HepG2 (cell line): ENCODE data around the gene PIAS3. TPM values are rescaled to one million over a fixed set of nuclear protein-coding genes. Genes with fewer than 3 reads are reported as not detected.

Source experiments
- CHD2 ChIP-seq: IDR thresholded peaks from 2 replicates; pipeline ENCODE4 v1.6.1; 2011; ENCODE audit warnings: low read depth, low read length, improper control_type of control experiment
- DMAP1 ChIP-seq: IDR thresholded peaks from 2 replicates; pipeline ENCODE4 v1.6.1; 2016
- EZH2 ChIP-seq: conservative IDR thresholded peaks from 2 replicates; pipeline ENCODE4 v1.6.1; 2012; ENCODE audit warnings: mild to moderate bottlenecking, low read depth, low read length, moderate library complexity
- FOXK2 ChIP-seq: fragments of 450-650 bp; IDR thresholded peaks from 2 replicates; pipeline ENCODE4 v1.6.1; 2016
- HNF4G ChIP-seq, 2 experiments: sonication (generic) in 1 of 2; formaldehyde crosslinking in 1 of 2; IDR thresholded peaks; 2 replicates each; pipeline versions ENCODE4 v1.4.0 to v1.6.1; 2011 to 2020; ENCODE audit warnings: borderline replicate concordance in 2 of 2, low read depth in 2 of 2, mild to moderate bottlenecking in 2 of 2, low read length in 1 of 2, missing genetic modification reagents in 1 of 2, moderate library complexity in 1 of 2
- MXI1 ChIP-seq: IDR thresholded peaks from 3 replicates; pipeline ENCODE4 v1.6.1; 2012; ENCODE audit warnings: low read depth, low read length, inconsistent platforms, borderline replicate concordance
- NFE2 ChIP-seq: sonication (generic); formaldehyde crosslinking; IDR thresholded peaks from 2 replicates; pipeline ENCODE4 v1.4.0; 2020; ENCODE audit warnings: missing genetic modification reagents
- PHF8 ChIP-seq: sonication (generic); formaldehyde crosslinking; IDR thresholded peaks from 2 replicates; pipeline ENCODE4 v1.5.0; 2020; ENCODE audit warnings: missing genetic modification reagents
- POLR2G ChIP-seq: fragments of 200-400 bp; formaldehyde crosslinking; IDR thresholded peaks from 2 replicates; pipeline ENCODE4 v1.6.1; 2018; ENCODE audit warnings: mild to moderate bottlenecking, low read depth, low read length, moderate library complexity
- SATB2 ChIP-seq: sonication (generic); formaldehyde crosslinking; IDR thresholded peaks from 2 replicates; pipeline ENCODE4 v1.5.0; 2020; ENCODE audit warnings: missing genetic modification reagents
- SETDB1 ChIP-seq: sonication (generic); formaldehyde crosslinking; IDR thresholded peaks from 2 replicates; pipeline ENCODE4 v1.5.1; 2020; ENCODE audit warnings: missing genetic modification reagents, mild to moderate bottlenecking, borderline replicate concordance
- SP2 ChIP-seq: sonication (generic); formaldehyde crosslinking; IDR thresholded peaks from 2 replicates; pipeline ENCODE4 v1.5.1; 2020; ENCODE audit warnings: mild to moderate bottlenecking, missing genetic modification reagents
- TCF12 ChIP-seq, 2 experiments: fragments of 450-650 bp in 1 of 2; sonication (generic) in 1 of 2; formaldehyde crosslinking in 1 of 2; IDR thresholded peaks; 2 replicates each; pipeline versions ENCODE4 v1.6.1 to v1.8.0; 2017 to 2022; ENCODE audit warnings: antibody characterized with exemption in 1 of 2, mild to moderate bottlenecking in 1 of 2, missing genetic modification reagents in 1 of 2, moderate library complexity in 1 of 2
- ZBTB1 ChIP-seq: sonication (generic); formaldehyde crosslinking; IDR thresholded peaks from 2 replicates; pipeline ENCODE4 v1.4.0; 2020; ENCODE audit warnings: missing genetic modification reagents, borderline replicate concordance
- ZFP36L1 ChIP-seq: sonication (generic); formaldehyde crosslinking; IDR thresholded peaks from 2 replicates; pipeline ENCODE4 v1.8.0; 2022; ENCODE audit warnings: mild to moderate bottlenecking, missing genetic modification reagents, moderate library complexity
- ZMYM4 ChIP-seq: sonication (generic); formaldehyde crosslinking; IDR thresholded peaks from 2 replicates; pipeline ENCODE4 v1.8.1; 2023; ENCODE audit warnings: mild to moderate bottlenecking, missing genetic modification reagents
- ZNF24 ChIP-seq: fragments of 450-650 bp; IDR thresholded peaks from 2 replicates; pipeline ENCODE4 v1.6.1; 2017; ENCODE audit warnings: antibody characterized with exemption, mild to moderate bottlenecking
- ZNF350 ChIP-seq: sonication (generic); formaldehyde crosslinking; IDR thresholded peaks from 2 replicates; pipeline ENCODE4 v1.4.0; 2020; ENCODE audit warnings: mild to moderate bottlenecking, low read depth, missing genetic modification reagents, borderline replicate concordance
- ZNF552 ChIP-seq: sonication (generic); formaldehyde crosslinking; IDR thresholded peaks from 2 replicates; pipeline ENCODE4 v1.9.0; 2022; ENCODE audit warnings: missing genetic modification reagents, mild to moderate bottlenecking, borderline replicate concordance
- ZNF569 ChIP-seq: sonication (generic); formaldehyde crosslinking; IDR thresholded peaks from 2 replicates; pipeline ENCODE4 v1.5.0; 2020; ENCODE audit warnings: mild to moderate bottlenecking, missing genetic modification reagents, moderate library complexity, borderline replicate concordance
- polyA plus RNA-seq, 8 experiments: library from polyadenylated mRNA; depleted of rRNA in 3 of 8; stranded (reverse) in 7 of 8; unstranded in 1 of 8; fragments of >200 nt; fragmentation: Illumina TruSeq in 4 of 8; extraction: Trizol in 4 of 8; gene quantifications; 2 replicates each; pipeline versions ENCODE4 v1.2.1 to v1.2.3, GENCODE V29; 2011 to 2016; ENCODE audit warnings: low read depth in 4 of 8, missing spikeins in 1 of 8, mixed read lengths in 1 of 8; ENCODE audit not compliant: insufficient read depth in 1 of 8
- total RNA-seq, 5 experiments: library from RNA; depleted of rRNA; stranded (reverse); fragments of >200 nt; fragmentation: Illumina TruSeq; extraction: Trizol; gene quantifications; 2 replicates each; pipeline ENCODE4 v1.2.3, GENCODE V29; 2016; ENCODE audit warnings: low read depth in 1 of 5
- TF ChIP-seq, protein P1 (sequence below): sonication (generic); formaldehyde crosslinking; IDR thresholded peaks from 2 replicates; pipeline ENCODE4 v1.4.0; 2020; ENCODE audit warnings: mild to moderate bottlenecking, missing genetic modification reagents
- TF ChIP-seq, protein P2 (sequence below): sonication (generic); formaldehyde crosslinking; IDR thresholded peaks from 2 replicates; pipeline ENCODE4 v1.5.1; 2020; ENCODE audit warnings: mild to moderate bottlenecking, missing genetic modification reagents, borderline replicate concordance

Gene PIAS3
- total and polyA plus RNA-seq, 2 of the 13 experiments (the other 11 are each of a cell fraction or from before 2014, with no cell fraction given) = 3.7 to 8.0 TPM

DNA sequence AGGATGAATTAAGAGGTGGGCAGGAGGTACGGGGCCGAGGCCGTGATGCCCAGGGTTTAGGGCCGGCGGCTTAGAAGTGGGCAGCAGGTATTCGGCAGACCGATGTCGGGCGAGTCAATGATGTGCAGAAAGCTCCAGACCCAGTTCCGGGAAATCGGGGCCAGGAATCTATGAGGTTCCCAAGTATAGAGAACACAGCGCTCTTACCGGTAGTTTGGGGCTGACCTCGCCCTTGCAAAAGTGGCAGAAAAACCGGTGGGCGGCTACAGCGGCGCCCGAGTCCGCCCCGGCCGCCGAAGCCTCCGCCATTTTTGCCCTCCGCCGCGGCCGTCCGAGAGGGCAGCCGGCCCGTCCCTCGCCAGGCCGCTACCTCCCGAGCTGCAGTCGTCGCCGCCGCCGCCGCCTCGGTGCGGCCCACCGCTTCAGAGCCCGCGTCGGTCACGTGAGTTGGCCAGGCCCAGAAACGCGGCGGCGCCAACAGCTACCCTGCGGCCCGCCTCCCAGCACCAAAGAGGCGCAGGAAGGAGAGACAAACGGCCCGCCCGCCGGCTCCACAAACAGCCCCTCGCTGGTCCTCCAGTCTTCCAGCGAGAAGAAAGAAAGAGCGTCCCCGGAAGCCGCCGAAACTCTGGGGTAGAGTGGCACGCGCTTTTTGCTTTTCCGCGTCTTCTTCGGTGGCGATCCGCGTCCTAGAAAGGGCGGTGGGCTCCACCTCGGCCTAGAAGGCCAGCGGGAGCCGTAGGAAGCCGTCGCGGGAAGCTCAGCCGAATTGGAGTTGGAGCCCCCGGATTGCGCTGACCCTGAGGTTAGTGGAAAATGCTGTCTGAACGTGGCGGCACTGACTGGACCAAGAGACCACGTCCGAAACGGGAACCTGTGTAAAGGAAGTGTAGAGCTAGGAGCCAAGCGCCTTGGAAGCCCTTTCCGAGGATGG, 35.0 kb downstream of the PIAS3 start, which contains the start of the genes POLR3C and RNF115 (continued):
- TF ChIP-seq, protein P1, sequence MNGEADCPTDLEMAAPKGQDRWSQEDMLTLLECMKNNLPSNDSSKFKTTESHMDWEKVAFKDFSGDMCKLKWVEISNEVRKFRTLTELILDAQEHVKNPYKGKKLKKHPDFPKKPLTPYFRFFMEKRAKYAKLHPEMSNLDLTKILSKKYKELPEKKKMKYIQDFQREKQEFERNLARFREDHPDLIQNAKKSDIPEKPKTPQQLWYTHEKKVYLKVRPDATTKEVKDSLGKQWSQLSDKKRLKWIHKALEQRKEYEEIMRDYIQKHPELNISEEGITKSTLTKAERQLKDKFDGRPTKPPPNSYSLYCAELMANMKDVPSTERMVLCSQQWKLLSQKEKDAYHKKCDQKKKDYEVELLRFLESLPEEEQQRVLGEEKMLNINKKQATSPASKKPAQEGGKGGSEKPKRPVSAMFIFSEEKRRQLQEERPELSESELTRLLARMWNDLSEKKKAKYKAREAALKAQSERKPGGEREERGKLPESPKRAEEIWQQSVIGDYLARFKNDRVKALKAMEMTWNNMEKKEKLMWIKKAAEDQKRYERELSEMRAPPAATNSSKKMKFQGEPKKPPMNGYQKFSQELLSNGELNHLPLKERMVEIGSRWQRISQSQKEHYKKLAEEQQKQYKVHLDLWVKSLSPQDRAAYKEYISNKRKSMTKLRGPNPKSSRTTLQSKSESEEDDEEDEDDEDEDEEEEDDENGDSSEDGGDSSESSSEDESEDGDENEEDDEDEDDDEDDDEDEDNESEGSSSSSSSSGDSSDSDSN = peak; percentile 97
- TF ChIP-seq MXI1 = no peak; the same call in 2 of the 3 replicates
- no peak for TF ChIP-seq TCF12 (IDR thresholded peaks at IDR 0.05)
- 0 out of 2 replicates have a peak, but pooled peaks have one; percentile 29 for TF ChIP-seq TCF12 (CRISPR knock-in tag; IDR thresholded peaks at IDR 0.05)
- no peak for TF ChIP-seq ZNF552 (CRISPR knock-in tag)
- peak; percentile 97 for TF ChIP-seq DMAP1 (CRISPR knock-in tag)
- peak; percentile 52; the same call in 1 of the 2 replicates for TF ChIP-seq ZNF350 (CRISPR knock-in tag)
- peak; percentile 57; the same call in 1 of the 2 replicates for TF ChIP-seq SP2
- TF ChIP-seq ZFP36L1 (CRISPR knock-in tag) = no peak
- no peak for TF ChIP-seq ZBTB1 (CRISPR knock-in tag)
- no peak for TF ChIP-seq ZNF569 (CRISPR knock-in tag)
- TF ChIP-seq, protein P2, sequence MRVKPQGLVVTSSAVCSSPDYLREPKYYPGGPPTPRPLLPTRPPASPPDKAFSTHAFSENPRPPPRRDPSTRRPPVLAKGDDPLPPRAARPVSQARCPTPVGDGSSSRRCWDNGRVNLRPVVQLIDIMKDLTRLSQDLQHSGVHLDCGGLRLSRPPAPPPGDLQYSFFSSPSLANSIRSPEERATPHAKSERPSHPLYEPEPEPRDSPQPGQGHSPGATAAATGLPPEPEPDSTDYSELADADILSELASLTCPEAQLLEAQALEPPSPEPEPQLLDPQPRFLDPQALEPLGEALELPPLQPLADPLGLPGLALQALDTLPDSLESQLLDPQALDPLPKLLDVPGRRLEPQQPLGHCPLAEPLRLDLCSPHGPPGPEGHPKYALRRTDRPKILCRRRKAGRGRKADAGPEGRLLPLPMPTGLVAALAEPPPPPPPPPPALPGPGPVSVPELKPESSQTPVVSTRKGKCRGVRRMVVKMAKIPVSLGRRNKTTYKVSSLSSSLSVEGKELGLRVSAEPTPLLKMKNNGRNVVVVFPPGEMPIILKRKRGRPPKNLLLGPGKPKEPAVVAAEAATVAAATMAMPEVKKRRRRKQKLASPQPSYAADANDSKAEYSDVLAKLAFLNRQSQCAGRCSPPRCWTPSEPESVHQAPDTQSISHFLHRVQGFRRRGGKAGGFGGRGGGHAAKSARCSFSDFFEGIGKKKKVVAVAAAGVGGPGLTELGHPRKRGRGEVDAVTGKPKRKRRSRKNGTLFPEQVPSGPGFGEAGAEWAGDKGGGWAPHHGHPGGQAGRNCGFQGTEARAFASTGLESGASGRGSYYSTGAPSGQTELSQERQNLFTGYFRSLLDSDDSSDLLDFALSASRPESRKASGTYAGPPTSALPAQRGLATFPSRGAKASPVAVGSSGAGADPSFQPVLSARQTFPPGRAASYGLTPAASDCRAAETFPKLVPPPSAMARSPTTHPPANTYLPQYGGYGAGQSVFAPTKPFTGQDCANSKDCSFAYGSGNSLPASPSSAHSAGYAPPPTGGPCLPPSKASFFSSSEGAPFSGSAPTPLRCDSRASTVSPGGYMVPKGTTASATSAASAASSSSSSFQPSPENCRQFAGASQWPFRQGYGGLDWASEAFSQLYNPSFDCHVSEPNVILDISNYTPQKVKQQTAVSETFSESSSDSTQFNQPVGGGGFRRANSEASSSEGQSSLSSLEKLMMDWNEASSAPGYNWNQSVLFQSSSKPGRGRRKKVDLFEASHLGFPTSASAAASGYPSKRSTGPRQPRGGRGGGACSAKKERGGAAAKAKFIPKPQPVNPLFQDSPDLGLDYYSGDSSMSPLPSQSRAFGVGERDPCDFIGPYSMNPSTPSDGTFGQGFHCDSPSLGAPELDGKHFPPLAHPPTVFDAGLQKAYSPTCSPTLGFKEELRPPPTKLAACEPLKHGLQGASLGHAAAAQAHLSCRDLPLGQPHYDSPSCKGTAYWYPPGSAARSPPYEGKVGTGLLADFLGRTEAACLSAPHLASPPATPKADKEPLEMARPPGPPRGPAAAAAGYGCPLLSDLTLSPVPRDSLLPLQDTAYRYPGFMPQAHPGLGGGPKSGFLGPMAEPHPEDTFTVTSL (CRISPR knock-in tag) = no peak
- no peak for TF ChIP-seq ZNF24
- no peak for TF ChIP-seq CHD2
- TF ChIP-seq SATB2 (CRISPR knock-in tag) = 0 out of 2 replicates have a peak, but pooled peaks have one; percentile 56
- no peak for TF ChIP-seq EZH2
- no peak for TF ChIP-seq FOXK2
- TF ChIP-seq SETDB1 (CRISPR knock-in tag) = no peak
- TF ChIP-seq POLR2G = peak; percentile 96
- TF ChIP-seq NFE2 = no peak
- peak; percentile 96 for TF ChIP-seq PHF8
- no peak for TF ChIP-seq HNF4G (IDR thresholded peaks at IDR 0.05; ENCODE audit: borderline replicate concordance, low read depth, low read length)
- no peak for TF ChIP-seq HNF4G (CRISPR knock-in tag; IDR thresholded peaks at IDR 0.05; ENCODE audit: borderline replicate concordance, low read depth)
- TF ChIP-seq ZMYM4 (CRISPR knock-in tag) = peak; percentile 4; the same call in 1 of the 2 replicates
